ENCODE measurements around the gene LPCAT4.

- TF ChIP-seq GATA3 (IDR thresholded peaks at IDR 0.05; ENCODE audit: low read depth, low read length) (no peak), GATA2 (IDR thresholded peaks at IDR 0.05; ENCODE audit: low read depth, low read length) (no peak)
Observed at GRCh38 chr15:34318277-34319079, 48.5 kb downstream of the LPCAT4 start.
